ENCODE results near the gene NF1.

The NF1 gene

GRCh38 chr17:31148205-31148604 lies 53.4 kb downstream of the NF1 start:
- Histone ChIP-seq H3K27ac (ENCODE audit: low read depth, low read length, poor library complexity, severe bottlenecking) (no peak overlapping the region), H3K9ac (ENCODE audit: low read length) (no peak overlapping the region), H3K4me1 (ENCODE audit: insufficient read depth, low read length, severe bottlenecking) (no peaks in the 10 kb centered on the region), H3F3A (ENCODE audit: insufficient read depth, low read length) (no peaks in the 10 kb centered on the region), H3K4me3 (ENCODE audit: low read depth, low read length, poor library complexity, severe bottlenecking) (no peak overlapping the region), H3K9me3 (ENCODE audit: low read length) (no peaks in the 10 kb centered on the region), H4K20me1 (ENCODE audit: insufficient read depth, low read length) (no peaks in the 10 kb centered on the region), H3K36me3 (ENCODE audit: insufficient read depth, low read length) (no peaks in the 10 kb centered on the region), H3K9me2 (ENCODE audit: low read depth, low read length) (no peaks in the 10 kb centered on the region), H3K79me2 (ENCODE audit: insufficient read depth, low read length) (no peaks in the 10 kb centered on the region), H3K27me3 (ENCODE audit: insufficient read depth, low read length) (no peaks in the 10 kb centered on the region), H2AFZ (ENCODE audit: low read length) (no peak overlapping the region), H3K4me2 (ENCODE audit: low read length) (no peak overlapping the region)
- TF ChIP-seq EZH2 (IDR thresholded peaks at IDR 0.05; ENCODE audit: borderline replicate concordance, low read length) (no peak), CTCF (IDR thresholded peaks at IDR 0.05; ENCODE audit: low read length) (no peak)

GRCh38 chr17:31152271-31152670 lies 57.5 kb downstream of the NF1 start:
- Histone ChIP-seq H2AFZ (ENCODE audit: low read length) (no peak overlapping the region), H3K36me3 (ENCODE audit: insufficient read depth, low read length) (no peaks in the 10 kb centered on the region), H3K27me3 (ENCODE audit: insufficient read depth, low read length) (no peaks in the 10 kb centered on the region), H3K27ac (ENCODE audit: low read depth, low read length, poor library complexity, severe bottlenecking) (no peak overlapping the region), H3K9ac (ENCODE audit: low read length) (no peak overlapping the region), H3K4me3 (ENCODE audit: low read depth, low read length, poor library complexity, severe bottlenecking) (no peak overlapping the region), H4K20me1 (ENCODE audit: insufficient read depth, low read length) (no peaks in the 10 kb centered on the region), H3K4me1 (ENCODE audit: insufficient read depth, low read length, severe bottlenecking) (peaks cover 4% of the 10 kb centered on the region), H3K4me2 (ENCODE audit: low read length) (no peak overlapping the region), H3K79me2 (ENCODE audit: insufficient read depth, low read length) (no peaks in the 10 kb centered on the region), H3F3A (ENCODE audit: insufficient read depth, low read length) (no peaks in the 10 kb centered on the region), H3K9me2 (ENCODE audit: low read depth, low read length) (no peaks in the 10 kb centered on the region), H3K9me3 (ENCODE audit: low read length) (no peaks in the 10 kb centered on the region)
- TF ChIP-seq CTCF (IDR thresholded peaks at IDR 0.05; ENCODE audit: low read length) (no peak), EZH2 (IDR thresholded peaks at IDR 0.05; ENCODE audit: borderline replicate concordance, low read length) (no peak)

- H4K20me1 ChIP-seq (ENCODE audit: insufficient read depth, low read length): no peaks in the 10 kb centered on the region
- H3K9me2 ChIP-seq (ENCODE audit: low read depth, low read length): no peaks in the 10 kb centered on the region
- no peak overlapping the region for H3K27ac ChIP-seq (ENCODE audit: low read depth, low read length, poor library complexity, severe bottlenecking)
- H3K27me3 ChIP-seq (ENCODE audit: insufficient read depth, low read length): no peaks in the 10 kb centered on the region
- H3K36me3 ChIP-seq (ENCODE audit: insufficient read depth, low read length): peaks cover 5% of the 10 kb centered on the region; the same call in 1 of the 2 replicates
- H3K4me1 ChIP-seq (ENCODE audit: insufficient read depth, low read length, severe bottlenecking): peaks cover 4% of the 10 kb centered on the region
- no peaks in the 10 kb centered on the region for H3K79me2 ChIP-seq (ENCODE audit: insufficient read depth, low read length)
- H3K9me3 ChIP-seq (ENCODE audit: low read length): no peaks in the 10 kb centered on the region
- no peaks in the 10 kb centered on the region for H3F3A ChIP-seq (ENCODE audit: insufficient read depth, low read length)
- no peak for TF ChIP-seq EZH2 (IDR thresholded peaks at IDR 0.05; ENCODE audit: borderline replicate concordance, low read length)
- no peak for TF ChIP-seq CTCF (IDR thresholded peaks at IDR 0.05; ENCODE audit: low read length)
- no peak overlapping the region for H3K4me2 ChIP-seq (ENCODE audit: low read length)
- no peak overlapping the region for H2AFZ ChIP-seq (ENCODE audit: low read length)
- H3K4me3 ChIP-seq (ENCODE audit: low read depth, low read length, poor library complexity, severe bottlenecking): no peak overlapping the region
- H3K9ac ChIP-seq (ENCODE audit: low read length): no peak overlapping the region
Measured at GRCh38 chr17:31155208-31155810, 60.5 kb downstream of the NF1 start.
